Tibial nerve (tissue), 3 donors: ENCODE data around the gene MAP2.

ENCODE experiments used
- CTCF ChIP-seq, 5 experiments: fragments of 200-600 bp in 3 of 5; fragments of 450-650 bp in 2 of 5; sonication (generic) in 3 of 5; IDR thresholded peaks; one replicate each; pipeline ENCODE4 v1.5.1; 2016 to 2019; ENCODE audit warnings: antibody characterized with exemption in 5 of 5, mild to moderate bottlenecking in 3 of 5, moderate library complexity in 2 of 5
- POLR2A ChIP-seq, 2 donors: fragments of 450-650 bp; IDR thresholded peaks; one replicate each; pipeline ENCODE4 v1.6.1; 2017; ENCODE audit warnings: antibody characterized with exemption in 2 of 2, mild to moderate bottlenecking in 2 of 2, moderate library complexity in 2 of 2

- TF ChIP-seq CTCF (IDR thresholded peaks at IDR 0.05) (no peak), POLR2A (IDR thresholded peaks at IDR 0.05) (no peak)
Observed at GRCh38 chr2:209411296-209411695, 12.6 kb upstream of the MAP2 start.
